H1 (cell line): ENCODE results near the gene RARRES1. TPM values are rescaled to one million over a fixed set of nuclear protein-coding genes. Genes with fewer than 3 reads are reported as not detected.

Source experiments
- CTCF ChIA-PET: fragments of 300-600 bp; sonication (Branson Sonifier 250); formaldehyde crosslinking; loops from one replicate; lab custom pipeline; 2021; ENCODE audit not compliant: partially characterized antibody; lab: Charles Lee
- POLR2A ChIA-PET: fragments of 300-600 bp; sonication (Branson Sonifier 250); formaldehyde crosslinking; loops from one replicate; lab custom pipeline; 2021; ENCODE audit warnings: inconsistent platforms; ENCODE audit not compliant: partially characterized antibody; lab: Charles Lee
- DNase-seq, 2 experiments: peaks; one replicate each; pipeline versions ENCODE4 v3.0.0 to v3.0.0-alpha.2; 2010 to 2022; ENCODE audit warnings: low spot score in 2 of 2, low read depth in 1 of 2, mixed read lengths in 1 of 2
- FAIRE-seq: peaks from 2 replicates; lab custom pipeline; 2011; peaks lifted over from hg19 to GRCh38; lab: Jason Lieb, UNC
- H2AFZ ChIP-seq: 2 replicates; pipeline ENCODE4 v1.8.1; 2012; ENCODE audit warnings: low read length, inconsistent platforms
- H2AK5ac ChIP-seq: 2 replicates; pipeline ENCODE4 v1.6.1; 2013; ENCODE audit warnings: low read depth, low read length
- H2BK120ac ChIP-seq: replicated peaks from 2 replicates; pipeline ENCODE3; 2013; ENCODE audit warnings: low read depth, low read length, inconsistent platforms
- H2BK12ac ChIP-seq: 2 replicates; pipeline ENCODE4 v1.6.1; 2013; ENCODE audit warnings: low read depth, low read length
- H2BK15ac ChIP-seq: 2 replicates; pipeline ENCODE4 v1.6.1; 2013; ENCODE audit warnings: low read length
- H2BK20ac ChIP-seq: 2 replicates; pipeline ENCODE4 v1.6.1; 2013; ENCODE audit warnings: low read length
- H2BK5ac ChIP-seq: 2 replicates; pipeline ENCODE4 v1.6.1; 2013; ENCODE audit warnings: low read depth, low read length
- H3K14ac ChIP-seq: 2 replicates; pipeline ENCODE4 v1.6.1; 2013; ENCODE audit warnings: inconsistent platforms; ENCODE audit not compliant: insufficient read length
- H3K18ac ChIP-seq: 2 replicates; pipeline ENCODE4 v1.6.1; 2013; ENCODE audit warnings: low read length; ENCODE audit errors: extremely low read depth
- H3K23ac ChIP-seq: 2 replicates; pipeline ENCODE4 v1.6.1; 2013; ENCODE audit warnings: inconsistent platforms; ENCODE audit not compliant: insufficient read length
- H3K23me2 ChIP-seq: 2 replicates; pipeline ENCODE4 v1.6.1; 2013; ENCODE audit warnings: low read depth, low read length
- H3K27ac ChIP-seq: 2 replicates; pipeline ENCODE4 v1.6.1; 2011; ENCODE audit warnings: low read depth, low read length, inconsistent platforms
- H3K27me3 ChIP-seq, 4 experiments: replicated peaks in 1 of 4; 1 replicate in 1 of 4; 2 replicates in 3 of 4; pipeline versions ENCODE4 v1.6.1 to v1.8.1; 2011 to 2013; ENCODE audit warnings: low read length in 3 of 4, mild to moderate bottlenecking in 3 of 4, inconsistent platforms in 2 of 4, mixed read lengths in 2 of 4, moderate library complexity in 1 of 4; ENCODE audit not compliant: control insufficient read depth in 3 of 4, insufficient read depth in 3 of 4; ENCODE audit errors: extremely low read depth in 1 of 4
- H3K36me3 ChIP-seq, 4 experiments: 2 replicates each; pipeline versions ENCODE4 v1.6.1 to v1.8.1; 2011 to 2013; ENCODE audit warnings: mild to moderate bottlenecking in 4 of 4, low read length in 3 of 4, moderate library complexity in 2 of 4, control low read depth in 1 of 4, inconsistent platforms in 1 of 4; ENCODE audit not compliant: insufficient read depth in 4 of 4, control insufficient read depth in 2 of 4
- H3K4ac ChIP-seq: replicated peaks from 2 replicates; pipeline ENCODE3; 2013; ENCODE audit warnings: low read length, low read depth, mixed read lengths, inconsistent platforms; ENCODE audit not compliant: insufficient read length
- H3K4me1 ChIP-seq, 4 experiments: replicated peaks in 1 of 4; 1 replicate in 1 of 4; 2 replicates in 3 of 4; pipeline versions ENCODE4 v1.6.1 to v1.8.1; 2011 to 2013; ENCODE audit warnings: low read length in 3 of 4, inconsistent platforms in 2 of 4, mixed read lengths in 1 of 4; ENCODE audit not compliant: insufficient read depth in 4 of 4, control insufficient read depth in 3 of 4
- H3K4me2 ChIP-seq, 2 experiments: 2 replicates each; pipeline versions ENCODE4 v1.6.1 to v1.8.1; 2011 to 2013; ENCODE audit warnings: low read depth in 2 of 2, low read length in 2 of 2, control low read depth in 1 of 2, inconsistent platforms in 1 of 2, mild to moderate bottlenecking in 1 of 2; ENCODE audit not compliant: insufficient read depth in 1 of 2
- H3K4me3 ChIP-seq, 4 experiments: fragments of 200-600, 300-600 bp in 1 of 4; sonication (generic), shearing (Covaris generic), sonication (Bioruptor Twin) in 1 of 4; 2 replicates each; pipeline versions ENCODE4 v1.5.1 to v1.8.1; 2011 to 2016; ENCODE audit warnings: low read length in 4 of 4, low read depth in 3 of 4, control low read depth in 2 of 4, inconsistent platforms in 2 of 4, mild to moderate bottlenecking in 2 of 4, mixed read lengths in 1 of 4, moderate library complexity in 1 of 4; ENCODE audit not compliant: insufficient read depth in 2 of 4; ENCODE audit errors: extremely low read depth in 1 of 4
- H3K56ac ChIP-seq: replicated peaks from 2 replicates; pipeline ENCODE3; 2013; ENCODE audit warnings: low read depth, mild to moderate bottlenecking, mixed read lengths, low read length, inconsistent platforms; ENCODE audit not compliant: insufficient read length
- H3K79me1 ChIP-seq: 2 replicates; pipeline ENCODE4 v1.6.1; 2013; ENCODE audit warnings: low read depth, low read length, control low read depth
- H3K79me2 ChIP-seq, 2 experiments: 2 replicates each; pipeline versions ENCODE4 v1.6.1 to v1.8.1; 2012 to 2013; ENCODE audit warnings: low read length in 2 of 2, mild to moderate bottlenecking in 2 of 2, inconsistent platforms in 1 of 2; ENCODE audit not compliant: insufficient read depth in 2 of 2, control insufficient read depth in 1 of 2
- H3K9ac ChIP-seq, 4 experiments: replicated peaks in 1 of 4; 1 replicate in 1 of 4; 2 replicates in 3 of 4; pipeline versions ENCODE4 v1.6.1 to v1.8.1; 2011 to 2013; ENCODE audit warnings: low read depth in 3 of 4, low read length in 3 of 4, control low read depth in 2 of 4, mild to moderate bottlenecking in 2 of 4, moderate library complexity in 2 of 4, inconsistent platforms in 1 of 4; ENCODE audit errors: extremely low read depth in 1 of 4
- H3K9me3 ChIP-seq, 2 experiments: 2 replicates each; pipeline versions ENCODE4 v1.6.1 to v1.8.1; 2012 to 2013; ENCODE audit warnings: mild to moderate bottlenecking in 2 of 2, moderate library complexity in 2 of 2, control low read depth in 1 of 2, inconsistent platforms in 1 of 2, low read depth in 1 of 2, low read length in 1 of 2, mixed read lengths in 1 of 2; ENCODE audit not compliant: insufficient read depth in 2 of 2
- H4K20me1 ChIP-seq, 2 experiments: replicated peaks in 1 of 2; 2 replicates each; pipeline versions ENCODE3 to v1.8.1; 2011 to 2013; ENCODE audit warnings: inconsistent platforms in 2 of 2, low read length in 2 of 2, mild to moderate bottlenecking in 1 of 2; ENCODE audit not compliant: insufficient read depth in 2 of 2, control insufficient read depth in 1 of 2
- H4K5ac ChIP-seq: 2 replicates; pipeline ENCODE4 v1.6.1; 2013; ENCODE audit warnings: low read length, low read depth, mixed read lengths, inconsistent platforms; ENCODE audit not compliant: insufficient read length
- H4K8ac ChIP-seq: 2 replicates; pipeline ENCODE4 v1.8.0; 2013; ENCODE audit warnings: mild to moderate bottlenecking, moderate library complexity, low read length, inconsistent platforms; ENCODE audit not compliant: insufficient read depth; ENCODE audit errors: extremely low read depth
- H4K91ac ChIP-seq: replicated peaks from 2 replicates; pipeline ENCODE3; 2013; ENCODE audit warnings: low read length, mixed read lengths, inconsistent platforms; ENCODE audit not compliant: insufficient read length
- CEBPB ChIP-seq: IDR thresholded peaks from 2 replicates; pipeline ENCODE4 v1.6.1; 2012; ENCODE audit warnings: low read depth, low read length
- RAD21 ChIP-seq, 2 experiments: IDR thresholded peaks in 1 of 2; conservative IDR thresholded peaks in 1 of 2; 2 replicates each; pipeline ENCODE4 v1.6.1; 2011; ENCODE audit warnings: low read depth in 2 of 2, low read length in 2 of 2, improper control_type of control experiment in 1 of 2, inconsistent platforms in 1 of 2, mild to moderate bottlenecking in 1 of 2, moderate library complexity in 1 of 2
- TAF1 ChIP-seq: IDR thresholded peaks from 2 replicates; pipeline ENCODE4 v1.6.1; 2011; ENCODE audit warnings: mild to moderate bottlenecking, low read depth, low read length
- WGBS, 2 experiments: shearing (Covaris generic) in 1 of 2; methylation state at CpG; one replicate each; pipeline versions ENCODE4 v1.1.6 to v1.1.7; 2013 to 2015; ENCODE audit warnings: low lambda C conversion rate in 2 of 2, mixed read lengths in 2 of 2, inconsistent platforms in 1 of 2, low coverage in 1 of 2, missing lambda C conversion rate in 1 of 2; ENCODE audit not compliant: insufficient replicate concordance in 2 of 2, insufficient coverage in 1 of 2, insufficient read length in 1 of 2; ENCODE audit errors: extremely low coverage in 1 of 2, missing lambda C conversion rate in 1 of 2; 5-methylcytosine and 5-hydroxymethylcytosine counted together
- polyA plus RNA-seq, 7 experiments: library from polyadenylated mRNA; depleted of rRNA in 3 of 7; stranded (reverse) in 5 of 7; unstranded in 2 of 7; fragments of >200 nt in 5 of 7; fragments of 200-250 nt in 2 of 7; gene quantifications; 1 replicate in 5 of 7; 2 replicates in 1 of 7; 4 replicates in 1 of 7; pipeline versions ENCODE4 v1.2.1 to v1.2.3, GENCODE V29; 2011 to 2013; ENCODE audit warnings: missing spikeins in 2 of 7, mixed read lengths in 2 of 7
- total RNA-seq: library from RNA; stranded (reverse); fragmentation: NEBNext Ultra II Directional; extraction: Animal tissue kit (Norgen Biotek cat#: 25700); gene quantifications from 2 replicates; pipeline ENCODE4 v1.2.1, GENCODE V29; 2021
- TF ChIP-seq, protein P1 (sequence below): IDR thresholded peaks from 2 replicates; pipeline ENCODE4 v1.6.1; 2012; ENCODE audit warnings: low read length, inconsistent platforms

The RARRES1 gene
- total and polyA plus RNA-seq, 2 of the 8 experiments (the other 6 are each of a cell fraction or from before 2014, with no cell fraction given) = 0.26 to 0.71 TPM

DNA sequence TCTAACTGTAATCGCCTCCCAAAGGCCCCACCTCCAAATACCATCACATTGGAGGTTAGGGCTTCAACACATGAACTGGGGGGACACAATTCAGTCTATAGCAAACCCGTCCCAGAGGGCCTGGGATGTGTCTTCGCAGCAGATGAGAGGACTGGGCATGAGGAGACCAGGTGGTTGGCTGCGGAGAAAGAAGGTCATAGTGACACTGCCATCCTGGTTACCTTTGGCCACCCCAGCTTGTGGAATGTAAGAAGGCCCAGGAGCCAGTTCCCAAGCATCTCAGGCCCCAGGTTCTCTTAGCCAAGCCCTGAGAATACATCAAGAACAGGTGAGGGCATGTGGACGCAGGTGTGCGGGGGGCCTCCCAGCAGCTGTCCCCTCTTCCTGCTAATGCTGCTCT is 6.4 kb upstream of the RARRES1 start:
- no peaks in the 10 kb centered on the region for H4K20me1 ChIP-seq
- no peak overlapping the region for H4K8ac ChIP-seq
- no peak overlapping the region; the same call in 1 of the 2 replicates for H2BK5ac ChIP-seq
- H2BK20ac ChIP-seq = no peak overlapping the region
- no peak overlapping the region for H2AK5ac ChIP-seq
- no peaks in the 10 kb centered on the region for H3K79me1 ChIP-seq
- no peak overlapping the region for H2AFZ ChIP-seq
- POLR2A ChIA-PET = no interaction called here
- no peak overlapping the region for H3K9ac ChIP-seq
- H4K91ac ChIP-seq = no peak overlapping the region
- H2BK15ac ChIP-seq = no peak overlapping the region
- H3K56ac ChIP-seq = no peak overlapping the region
- no peaks in the 10 kb centered on the region for H3K4me1 ChIP-seq
- no peaks in the 10 kb centered on the region; a peak in 1 of 7 replicates for H3K27me3 ChIP-seq
- H3K4me2 ChIP-seq = no peak overlapping the region
- H3K18ac ChIP-seq = no peak overlapping the region
- H3K4me3 ChIP-seq = no peak overlapping the region
- no peak overlapping the region for H3K27ac ChIP-seq
- no peaks in the 10 kb centered on the region for H3K79me2 ChIP-seq
- FAIRE-seq = no peak
- H2BK120ac ChIP-seq = no peak overlapping the region
- peaks cover 4 to 5% of the 10 kb centered on the region in 2 experiments; a peak in 1 of 4 replicates for H3K9me3 ChIP-seq
- no peak overlapping the region for H3K23ac ChIP-seq
- CTCF ChIA-PET = interaction anchor here (1.1 to 4.5 kb wide), 4 partner anchors 11 to 53 kb away, joined by 3 to 30 read pairs (median 6); no protein-coding TSS in a partner anchor
- DNase-seq = no peak
- no peaks in the 10 kb centered on the region; the same call in 1 of the 2 replicates for H3K23me2 ChIP-seq
- no peak overlapping the region for H3K14ac ChIP-seq
- 96% methylated on average over 6 of the region's 6 CpGs; no CpG with 5 or more reads in 1 of the 2 experiments for WGBS, 2 experiments
- no peaks in the 10 kb centered on the region for H3K36me3 ChIP-seq
- no peak overlapping the region for H3K4ac ChIP-seq
- no peak overlapping the region for H2BK12ac ChIP-seq
- no peak overlapping the region for H4K5ac ChIP-seq
- no peak for TF ChIP-seq TAF1
- TF ChIP-seq, protein P1, sequence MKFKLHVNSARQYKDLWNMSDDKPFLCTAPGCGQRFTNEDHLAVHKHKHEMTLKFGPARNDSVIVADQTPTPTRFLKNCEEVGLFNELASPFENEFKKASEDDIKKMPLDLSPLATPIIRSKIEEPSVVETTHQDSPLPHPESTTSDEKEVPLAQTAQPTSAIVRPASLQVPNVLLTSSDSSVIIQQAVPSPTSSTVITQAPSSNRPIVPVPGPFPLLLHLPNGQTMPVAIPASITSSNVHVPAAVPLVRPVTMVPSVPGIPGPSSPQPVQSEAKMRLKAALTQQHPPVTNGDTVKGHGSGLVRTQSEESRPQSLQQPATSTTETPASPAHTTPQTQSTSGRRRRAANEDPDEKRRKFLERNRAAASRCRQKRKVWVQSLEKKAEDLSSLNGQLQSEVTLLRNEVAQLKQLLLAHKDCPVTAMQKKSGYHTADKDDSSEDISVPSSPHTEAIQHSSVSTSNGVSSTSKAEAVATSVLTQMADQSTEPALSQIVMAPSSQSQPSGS = no peak
- no peak for TF ChIP-seq RAD21 (IDR thresholded peaks at IDR 0.05 in 1 of 2, conservative IDR thresholded peaks at IDR 0.05 in 1 of 2; ENCODE audit: low read depth in 2 of 2, low read length in 2 of 2)
- TF ChIP-seq CEBPB = no peak
